Urothelium cell line (cell line): ENCODE measurements around the gene TPGS1.
A peak's percentile ranks its signal among the peaks of the same experiment; 100 is the strongest.

Experiments
- DNase-seq: peaks from one replicate; pipeline ENCODE4 v3.0.0; 2011; ENCODE audit warnings: low spot score, mixed read lengths
- FAIRE-seq: peaks from 2 replicates; lab custom pipeline; 2011; peaks lifted over from hg19 to GRCh38; lab: Jason Lieb, UNC

TPGS1 gene

GRCh38 chr19:513368-514165, 6.3 kb downstream of the TPGS1 start:
- FAIRE-seq = no peak
- DNase-seq = no peak

- FAIRE-seq (no peak), DNase-seq (no peak)
Measured at GRCh38 chr19:514166-514663, 6.9 kb downstream of the TPGS1 start.

- DNase-seq = peak; percentile 29
- FAIRE-seq = no peak
Measured at GRCh38 chr19:517721-518597, 10.7 kb downstream of the TPGS1 start.

GRCh38 chr19:518598-519231, 11.4 kb downstream of the TPGS1 start:
- DNase-seq = no peak
- FAIRE-seq = no peak

DNA sequence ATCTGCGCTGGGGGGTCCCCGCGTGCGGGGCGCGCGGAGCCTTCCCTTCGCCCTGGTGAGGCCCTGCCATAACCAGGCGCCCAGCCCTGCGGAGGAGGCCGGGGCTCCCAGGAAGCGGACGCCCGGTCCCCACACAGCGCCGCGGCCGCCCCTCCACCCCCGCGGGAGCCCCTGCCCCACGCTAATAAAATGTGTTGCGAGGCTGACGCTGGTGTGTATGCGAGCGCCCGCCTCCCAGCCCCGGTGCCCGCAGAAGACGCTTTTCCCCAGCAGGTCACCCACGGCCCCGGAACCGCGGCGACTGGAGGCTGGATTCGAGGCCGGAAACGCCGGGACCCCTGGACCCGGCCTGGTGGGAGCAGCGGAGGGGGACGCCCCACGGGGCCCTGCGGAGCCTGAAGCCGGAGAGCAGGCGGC, 12.2 kb downstream of the TPGS1 start:
- DNase-seq (no peak), FAIRE-seq (no peak)

DNA sequence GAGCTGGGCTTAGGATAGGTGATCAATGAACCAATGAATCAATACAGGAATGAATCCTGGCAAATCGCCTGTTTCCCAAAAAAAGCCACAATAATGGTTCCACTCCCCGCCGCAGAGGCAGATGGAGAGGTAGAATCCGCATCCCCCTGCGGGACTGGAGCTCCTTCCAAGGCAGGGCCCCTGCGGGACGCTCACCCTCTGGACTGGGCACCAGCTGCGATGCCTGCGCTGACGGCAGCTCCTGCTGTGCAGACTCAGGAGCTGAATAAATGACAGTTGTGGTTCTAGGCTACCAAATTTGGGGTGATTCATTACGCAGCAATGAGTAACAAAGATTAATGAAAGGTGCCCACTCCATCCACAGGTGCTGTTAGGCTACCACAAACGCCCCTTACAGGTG, 15.4 kb downstream of the TPGS1 start:
- no peak for DNase-seq
- no peak for FAIRE-seq

DNA sequence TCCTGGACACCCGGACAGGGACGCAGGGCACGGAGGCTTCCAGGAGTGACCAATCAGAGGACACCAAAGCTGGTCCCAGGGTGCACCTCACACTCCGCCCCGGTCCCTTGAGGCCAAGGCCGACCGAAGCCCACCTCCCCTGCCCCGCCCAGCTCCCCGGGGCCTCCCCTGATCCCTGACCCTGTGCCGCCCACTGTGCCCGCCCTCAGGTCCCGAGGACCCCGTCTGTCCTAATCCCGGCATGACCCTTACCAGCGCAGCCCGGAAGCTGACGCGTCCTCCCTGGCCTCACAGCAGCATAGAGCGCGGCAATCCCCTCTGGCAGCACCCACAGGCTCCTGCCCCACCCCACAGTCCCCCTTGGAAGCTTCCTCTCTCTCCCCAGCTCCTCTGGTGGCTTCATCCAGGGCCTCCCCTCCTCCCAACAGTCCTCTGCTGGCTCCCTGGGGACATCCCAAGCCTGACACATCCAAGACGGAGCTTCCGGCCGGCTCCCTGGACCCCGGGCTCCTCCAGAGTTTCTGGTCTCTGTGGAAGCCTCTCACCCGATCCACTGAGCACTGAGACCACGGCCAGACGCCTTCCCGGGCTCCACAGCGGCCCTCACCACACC, 16.9 kb downstream of the TPGS1 start:
- DNase-seq = peak; percentile 17
- FAIRE-seq = no peak

- DNase-seq = no peak
- FAIRE-seq = no peak
Measured at GRCh38 chr19:525029-525428, 17.7 kb downstream of the TPGS1 start.

- DNase-seq (no peak), FAIRE-seq (no peak)
Measured at GRCh38 chr19:525857-526419, 18.6 kb downstream of the TPGS1 start.

- no peak for FAIRE-seq
- DNase-seq = no peak
Measured at GRCh38 chr19:530134-531008, 23.1 kb downstream of the TPGS1 start.

GRCh38 chr19:531009-531752, 23.9 kb downstream of the TPGS1 start:
- FAIRE-seq (no peak), DNase-seq (peak; percentile 93)

- DNase-seq = no peak
- no peak for FAIRE-seq
Measured at GRCh38 chr19:531753-532560, 24.7 kb downstream of the TPGS1 start, which contains the start of gene CDC34. TSS of gene CDC34 (plus strand) at chr19:531760. CDS start at chr19:531932, 172 bp downstream.

- DNase-seq (peak; percentile 32), FAIRE-seq (no peak)
Measured at GRCh38 chr19:532561-533363, 25.5 kb downstream of the TPGS1 start.

DNA sequence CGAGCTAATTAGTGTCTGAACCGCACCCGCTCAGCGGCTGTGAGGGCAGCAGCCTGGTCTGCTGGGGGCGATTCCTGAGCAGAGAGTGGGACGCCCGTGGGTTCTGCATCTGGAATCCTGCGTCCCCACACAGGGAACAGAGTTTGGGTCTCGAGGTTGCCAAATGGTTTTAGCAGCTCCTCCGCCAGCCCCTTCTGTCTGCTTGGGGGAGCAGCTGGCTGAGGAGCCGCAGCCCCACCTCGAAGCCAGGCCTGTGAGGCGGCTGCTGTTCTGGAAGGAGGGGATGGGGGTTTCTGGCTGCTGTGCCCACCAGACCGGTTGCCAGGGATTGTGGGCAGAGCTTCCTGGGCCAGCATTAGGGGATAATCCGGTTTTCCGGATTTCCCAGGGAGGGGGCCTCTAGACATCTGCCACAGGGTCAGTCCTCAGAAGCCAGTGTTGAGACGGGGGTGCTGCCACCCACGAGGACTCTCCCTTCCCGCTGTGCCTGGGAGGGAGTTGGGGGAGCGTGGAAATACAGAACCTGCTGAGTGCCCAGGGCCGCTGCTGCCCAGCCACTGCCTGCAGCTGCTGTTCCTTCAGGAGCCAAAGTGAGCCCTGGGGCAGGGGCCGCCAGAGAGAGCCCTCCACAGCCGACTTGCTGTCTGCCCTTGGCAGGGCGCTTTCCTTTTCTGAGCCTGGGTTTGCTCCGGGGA, 26.2 kb downstream of the TPGS1 start:
- FAIRE-seq (no peak), DNase-seq (no peak)

GRCh38 chr19:534088-534487, 26.8 kb downstream of the TPGS1 start:
- no peak for FAIRE-seq

DNA sequence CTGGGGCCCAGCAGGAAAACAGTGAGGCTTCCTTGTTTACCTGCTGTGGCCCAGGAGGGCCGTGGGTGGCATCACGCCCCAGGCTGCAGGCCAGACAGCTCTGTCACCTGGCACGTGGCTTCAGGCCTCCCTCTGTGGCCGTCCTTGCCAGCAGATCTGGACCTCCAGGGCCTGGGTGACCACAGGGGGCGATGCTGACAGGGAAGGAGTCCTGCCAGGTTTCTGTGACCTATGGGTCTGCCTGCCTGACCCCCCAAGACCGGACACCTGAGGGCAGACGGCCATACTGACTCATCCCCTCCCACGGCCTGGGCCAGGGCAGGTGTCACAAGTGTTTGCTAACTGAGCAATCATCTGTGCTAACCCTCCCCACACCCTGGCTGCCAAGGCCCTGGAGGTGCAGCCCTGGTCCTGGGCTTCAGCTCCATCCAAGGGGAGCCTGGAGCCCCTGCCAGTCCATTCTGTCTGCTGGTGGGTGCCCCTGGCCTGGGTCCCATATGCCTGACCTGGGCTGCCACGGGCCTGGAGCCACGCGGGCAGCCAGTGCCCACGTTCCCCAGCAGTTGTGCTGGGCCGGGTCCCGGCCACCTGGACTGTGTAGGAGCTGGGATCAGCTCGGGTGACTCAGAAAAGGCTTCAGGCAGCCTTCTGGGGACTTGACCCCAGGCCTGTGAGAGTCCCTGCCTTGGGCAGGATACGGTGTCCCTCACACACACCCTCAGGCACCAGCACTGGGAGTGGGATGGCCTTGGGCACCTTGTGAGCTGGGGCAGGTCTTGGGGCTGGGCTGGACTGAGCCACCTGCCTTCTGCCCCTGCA, 27.9 kb downstream of the TPGS1 start:
- FAIRE-seq = no peak
- DNase-seq = no peak

More at GRCh38 chr19:534088-534487, 26.8 kb downstream of the TPGS1 start:
- DNase-seq = no peak
